Peyer's patch (tissue), 4 donors: ENCODE data around the gene C14orf119. TPM values are rescaled to one million over a fixed set of nuclear protein-coding genes. Genes with fewer than 3 reads are reported as not detected.

Experiments
- DNase-seq, 3 donors: peaks; one replicate each; pipeline ENCODE4 v3.0.0-alpha.2; 2017 to 2019
- H3K27ac ChIP-seq, 4 donors: fragments of 200-600 bp; sonication (generic); one replicate each; pipeline ENCODE4 v1.5.1; 2016 to 2019
- H3K27me3 ChIP-seq, 2 donors: fragments of 200-600 bp; sonication (generic); one replicate each; pipeline ENCODE4 v1.5.1; 2019
- H3K36me3 ChIP-seq, 3 donors: fragments of 200-600 bp; sonication (generic); one replicate each; pipeline ENCODE4 v1.5.1; 2016 to 2019
- H3K4me1 ChIP-seq, 4 donors: fragments of 200-600 bp; sonication (generic); one replicate each; pipeline ENCODE4 v1.5.1; 2016 to 2019
- H3K4me3 ChIP-seq, 4 donors: fragments of 200-600 bp; sonication (generic); 1 replicate in 3 of 4; 2 replicates in 1 of 4; pipeline ENCODE4 v1.5.1; 2016 to 2019; ENCODE audit warnings: mild to moderate bottlenecking in 1 of 4
- H3K9me3 ChIP-seq, 4 donors: fragments of 200-600 bp; sonication (generic); one replicate each; pipeline ENCODE4 v1.5.1; 2016 to 2019; ENCODE audit warnings: mild to moderate bottlenecking in 1 of 4
- CTCF ChIP-seq, 6 experiments: fragments of 450-650 bp in 4 of 6; fragments of 200-600 bp in 2 of 6; sonication (generic) in 1 of 6; IDR thresholded peaks; one replicate each; pipeline ENCODE4 v1.5.1; 2017 to 2019; ENCODE audit warnings: antibody characterized with exemption in 6 of 6, mild to moderate bottlenecking in 3 of 6, moderate library complexity in 1 of 6
- POLR2A ChIP-seq, 2 donors: fragments of 450-650 bp; IDR thresholded peaks; one replicate each; pipeline ENCODE4 v1.5.1; 2017; ENCODE audit warnings: antibody characterized with exemption in 2 of 2, mild to moderate bottlenecking in 2 of 2, moderate library complexity in 2 of 2
- total RNA-seq, 4 donors: library from RNA; depleted of rRNA; stranded (reverse); fragments of >200 nt; gene quantifications; one replicate each; pipeline ENCODE4 v1.1.0, GENCODE V29; 2016

C14orf119 gene
- total RNA-seq, 4 donors from 2014 or later, result 5.0 to 30.3 (median 18.8) TPM

- TF ChIP-seq POLR2A (IDR thresholded peaks at IDR 0.05) (no peak), CTCF (IDR thresholded peaks at IDR 0.05) (peak; percentile 99 to 100 (median 100))
- Histone ChIP-seq H3K4me3 (peak overlapping the region in 1 of 4 donors; percentile 2), H3K9me3 (no peaks in the 10 kb centered on the region), H3K27me3 (no peaks in the 10 kb centered on the region), H3K4me1 (peaks cover 0 to 17% (median 5%) of the 10 kb centered on the region in 4 donors), H3K27ac (peak overlapping the region in 2 of 4 donors; percentile 52 to 84), H3K36me3 (no peaks in the 10 kb centered on the region)
- DNase-seq, result peak; percentile 88 to 96 (median 90)
These were observed 25.4 kb downstream of the C14orf119 start for GRCh38 chr14:23120541-23121251.

GRCh38 chr14:23121361-23121771 lies 26.1 kb downstream of the C14orf119 start:
- no peaks in the 10 kb centered on the region for H3K36me3 ChIP-seq
- H3K27me3 ChIP-seq, result no peaks in the 10 kb centered on the region
- no peaks in the 10 kb centered on the region for H3K9me3 ChIP-seq
- H3K4me1 ChIP-seq, result peaks cover 0 to 17% (median 5%) of the 10 kb centered on the region in 4 donors
- H3K27ac ChIP-seq, result peak overlapping the region in 1 of 4 donors; percentile 84
- TF ChIP-seq CTCF (IDR thresholded peaks at IDR 0.05) (no peak), POLR2A (IDR thresholded peaks at IDR 0.05) (no peak)
- H3K4me3 ChIP-seq, result peak overlapping the region in 1 of 4 donors; percentile 2
- DNase-seq, result peak in 2 of 3 donors; percentile 70 to 74

GRCh38 chr14:23122086-23122485 lies 26.8 kb downstream of the C14orf119 start:
- DNase-seq, result no peak
- Histone ChIP-seq H3K4me3 (no peak overlapping the region), H3K27ac (peak overlapping the region in 1 of 4 donors; percentile 84), H3K27me3 (no peaks in the 10 kb centered on the region), H3K36me3 (peaks cover 0 to 5% (median 0%) of the 10 kb centered on the region in 3 donors), H3K4me1 (peaks cover 0 to 17% (median 5%) of the 10 kb centered on the region in 4 donors), H3K9me3 (no peaks in the 10 kb centered on the region)
- no peak for TF ChIP-seq POLR2A (IDR thresholded peaks at IDR 0.05)
- no peak for TF ChIP-seq CTCF (IDR thresholded peaks at IDR 0.05)

- no peaks in the 10 kb centered on the region for H3K9me3 ChIP-seq
- no peak overlapping the region for H3K4me3 ChIP-seq
- peaks cover 0 to 17% (median 5%) of the 10 kb centered on the region in 4 donors for H3K4me1 ChIP-seq
- TF ChIP-seq POLR2A (IDR thresholded peaks at IDR 0.05) (no peak), CTCF (IDR thresholded peaks at IDR 0.05) (no peak)
- no peak overlapping the region for H3K27ac ChIP-seq
- H3K36me3 ChIP-seq, result peaks cover 0 to 11% (median 0%) of the 10 kb centered on the region in 3 donors
- no peaks in the 10 kb centered on the region for H3K27me3 ChIP-seq
- peak in 2 of 3 donors; percentile 89 to 90 for DNase-seq
These were observed 28.1 kb downstream of the C14orf119 start for GRCh38 chr14:23123419-23123818.

GRCh38 chr14:23124337-23124954 lies 29.1 kb downstream of the C14orf119 start:
- peaks cover 0 to 17% (median 0%) of the 10 kb centered on the region in 3 donors for H3K36me3 ChIP-seq
- no peak overlapping the region for H3K27ac ChIP-seq
- H3K4me1 ChIP-seq, result peaks cover 0 to 13% (median 2%) of the 10 kb centered on the region in 4 donors
- no peak overlapping the region for H3K4me3 ChIP-seq
- TF ChIP-seq CTCF (IDR thresholded peaks at IDR 0.05), result no peak
- no peak for TF ChIP-seq POLR2A (IDR thresholded peaks at IDR 0.05)
- DNase-seq, result no peak
- no peaks in the 10 kb centered on the region for H3K27me3 ChIP-seq
- H3K9me3 ChIP-seq, result no peaks in the 10 kb centered on the region
